ENCODE data around the gene CCDC15. TPM values are rescaled to one million over a fixed set of nuclear protein-coding genes. Genes with fewer than 3 reads are reported as not detected.

The CCDC15 gene
- total and polyA plus RNA-seq, 2 of the 13 experiments (the other 11 are each of a cell fraction or from before 2014, with no cell fraction given) = 2.2 to 4.6 TPM

DNA sequence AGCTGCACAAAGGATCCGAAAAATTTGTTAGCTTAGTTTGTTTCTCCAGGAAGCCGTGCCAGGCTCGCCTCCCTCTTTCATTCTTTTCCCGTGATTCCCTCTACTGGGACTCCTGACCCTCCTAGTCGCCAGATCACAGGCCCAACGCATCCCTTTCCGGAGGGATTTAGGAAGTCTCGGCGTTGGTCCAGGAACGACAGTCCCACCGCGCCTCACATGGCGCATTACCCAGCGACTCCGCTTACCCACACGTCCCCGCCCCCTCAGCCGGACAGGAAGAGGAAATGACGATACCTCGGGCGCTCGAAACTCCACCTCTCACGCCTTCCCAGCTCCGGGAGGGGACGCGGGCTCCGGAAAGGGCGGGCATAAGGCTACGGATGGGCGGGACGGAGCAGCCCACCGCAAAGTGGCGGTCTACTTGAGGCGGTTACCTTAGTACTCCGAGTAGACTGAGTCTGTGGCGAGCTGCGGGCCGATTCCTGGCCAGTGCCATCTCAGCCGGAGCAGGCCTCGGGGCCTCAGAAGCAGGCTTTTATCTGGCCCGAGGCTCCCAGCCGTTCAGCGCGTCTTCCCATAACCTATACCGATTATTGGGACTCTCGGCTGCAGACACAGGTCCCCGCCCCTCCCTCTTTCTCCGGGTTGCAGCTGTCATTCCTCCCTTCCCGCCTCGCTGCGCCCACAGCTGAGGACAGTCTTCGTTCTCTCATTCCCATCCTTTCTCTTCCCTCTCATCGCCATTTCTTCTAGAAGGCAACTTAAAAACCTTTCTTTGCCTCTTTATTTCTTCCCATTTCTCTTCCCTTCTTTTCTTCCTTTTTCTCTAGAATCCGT lies at the start of gene CCDC15 (continued):
- TF ChIP-seq ZFP91 (CRISPR knock-in tag; IDR thresholded peaks at IDR 0.05; ENCODE audit: borderline replicate concordance) (peak; percentile 69; the same call in 1 of the 2 replicates), ZNF17 (CRISPR knock-in tag; IDR thresholded peaks at IDR 0.05) (no peak), RELA (CRISPR knock-in tag; IDR thresholded peaks at IDR 0.05) (no peak), ZNF713 (CRISPR knock-in tag; IDR thresholded peaks at IDR 0.05) (no peak), ZC3H4 (CRISPR knock-in tag; IDR thresholded peaks at IDR 0.05; ENCODE audit: borderline replicate concordance) (no peak), ZNF12 (CRISPR knock-in tag; IDR thresholded peaks at IDR 0.05) (no peak), ZNF83 (CRISPR knock-in tag; IDR thresholded peaks at IDR 0.05; ENCODE audit: borderline replicate concordance) (peak; percentile 71; the same call in 1 of the 2 replicates), ZNF441 (CRISPR knock-in tag; IDR thresholded peaks at IDR 0.05; ENCODE audit: borderline replicate concordance) (peak; percentile 60; the same call in 1 of the 2 replicates), ZNF343 (CRISPR knock-in tag; IDR thresholded peaks at IDR 0.05) (0 out of 2 replicates have a peak, but pooled peaks have one; percentile 47), CHD2 (IDR thresholded peaks at IDR 0.05; ENCODE audit: low read depth, low read length) (no peak), PHF8 (CRISPR knock-in tag; IDR thresholded peaks at IDR 0.05) (peak; percentile 75), SMYD3 (CRISPR knock-in tag; IDR thresholded peaks at IDR 0.05) (no peak), SMAD3 (CRISPR knock-in tag; IDR thresholded peaks at IDR 0.05) (0 out of 2 replicates have a peak, but pooled peaks have one; percentile 58), BORCS8-MEF2B (CRISPR knock-in tag; IDR thresholded peaks at IDR 0.05) (peak; percentile 73; the same call in 1 of the 2 replicates), MEIS1 (CRISPR knock-in tag; IDR thresholded peaks at IDR 0.05; ENCODE audit: borderline replicate concordance) (peak; percentile 68), PTBP1 (IDR thresholded peaks at IDR 0.05; ENCODE audit: low read depth, low read length, poor library complexity, severe bottlenecking) (peak; percentile 48), CREM (IDR thresholded peaks at IDR 0.05) (peak; percentile 90), CREM (CRISPR knock-in tag; IDR thresholded peaks at IDR 0.05) (no peak), KMT2A (CRISPR knock-in tag; IDR thresholded peaks at IDR 0.05) (peak; percentile 76), KMT2B (CRISPR knock-in tag; IDR thresholded peaks at IDR 0.05) (peak; percentile 85), NR2F6 (IDR thresholded peaks at IDR 0.05) (no peak), NR2F6 (CRISPR knock-in tag; IDR thresholded peaks at IDR 0.05) (peak; percentile 16; the same call in 1 of the 2 replicates), ZFP36L2 (CRISPR knock-in tag; IDR thresholded peaks at IDR 0.05) (no peak)
- TF ChIP-seq, protein P1, sequence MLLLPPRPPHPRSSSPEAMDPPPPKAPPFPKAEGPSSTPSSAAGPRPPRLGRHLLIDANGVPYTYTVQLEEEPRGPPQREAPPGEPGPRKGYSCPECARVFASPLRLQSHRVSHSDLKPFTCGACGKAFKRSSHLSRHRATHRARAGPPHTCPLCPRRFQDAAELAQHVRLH (CRISPR knock-in tag; IDR thresholded peaks at IDR 0.05; ENCODE audit: borderline replicate concordance, low read depth) = peak; percentile 34; the same call in 1 of the 2 replicates
- TF ChIP-seq, protein P2, sequence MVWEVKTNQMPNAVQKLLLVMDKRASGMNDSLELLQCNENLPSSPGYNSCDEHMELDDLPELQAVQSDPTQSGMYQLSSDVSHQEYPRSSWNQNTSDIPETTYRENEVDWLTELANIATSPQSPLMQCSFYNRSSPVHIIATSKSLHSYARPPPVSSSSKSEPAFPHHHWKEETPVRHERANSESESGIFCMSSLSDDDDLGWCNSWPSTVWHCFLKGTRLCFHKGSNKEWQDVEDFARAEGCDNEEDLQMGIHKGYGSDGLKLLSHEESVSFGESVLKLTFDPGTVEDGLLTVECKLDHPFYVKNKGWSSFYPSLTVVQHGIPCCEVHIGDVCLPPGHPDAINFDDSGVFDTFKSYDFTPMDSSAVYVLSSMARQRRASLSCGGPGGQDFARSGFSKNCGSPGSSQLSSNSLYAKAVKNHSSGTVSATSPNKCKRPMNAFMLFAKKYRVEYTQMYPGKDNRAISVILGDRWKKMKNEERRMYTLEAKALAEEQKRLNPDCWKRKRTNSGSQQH (CRISPR knock-in tag; IDR thresholded peaks at IDR 0.05; ENCODE audit: low read depth) = peak; percentile 32; the same call in 1 of the 2 replicates
- TF ChIP-seq, protein P3, sequence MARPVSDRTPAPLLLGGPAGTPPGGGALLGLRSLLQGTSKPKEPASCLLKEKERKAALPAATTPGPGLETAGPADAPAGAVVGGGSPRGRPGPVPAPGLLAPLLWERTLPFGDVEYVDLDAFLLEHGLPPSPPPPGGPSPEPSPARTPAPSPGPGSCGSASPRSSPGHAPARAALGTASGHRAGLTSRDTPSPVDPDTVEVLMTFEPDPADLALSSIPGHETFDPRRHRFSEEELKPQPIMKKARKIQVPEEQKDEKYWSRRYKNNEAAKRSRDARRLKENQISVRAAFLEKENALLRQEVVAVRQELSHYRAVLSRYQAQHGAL (CRISPR knock-in tag; IDR thresholded peaks at IDR 0.05; ENCODE audit: not compliant biosample characterization) = peak; percentile 42

Data from HepG2 (cell line).